HL-60 (cell line): ENCODE results near the gene FPGS.

Experiments
- DNase-seq, 2 experiments: peaks; one replicate each; pipeline ENCODE4 v3.0.0-alpha.2; 2010 to 2020; ENCODE audit warnings: low read depth in 1 of 2, low spot score in 1 of 2
- H3K27ac ChIP-seq: fragments of 250-450 bp; sonication (Bioruptor Pico); replicated peaks from 2 replicates; pipeline ENCODE4 v1.5.1; 2020; ENCODE audit warnings: mild to moderate bottlenecking, moderate library complexity
- H3K27me3 ChIP-seq: fragments of 250-450 bp; sonication (Bioruptor Pico); 2 replicates; pipeline ENCODE4 v1.5.1; 2021; ENCODE audit warnings: mild to moderate bottlenecking, moderate library complexity; ENCODE audit not compliant: insufficient read depth, poor library complexity, severe bottlenecking
- H3K4me3 ChIP-seq: replicated peaks from 2 replicates; pipeline ENCODE4 v1.5.1; 2011; ENCODE audit warnings: mild to moderate bottlenecking, control low read depth, low read length; ENCODE audit not compliant: insufficient read depth
- GABPA ChIP-seq: IDR thresholded peaks from 2 replicates; pipeline ENCODE4 v1.6.1; 2012; ENCODE audit warnings: low read depth
- POLR2AphosphoS5 ChIP-seq: IDR thresholded peaks from 2 replicates; pipeline ENCODE4 v1.6.1; 2012; ENCODE audit warnings: low read depth
- SPI1 ChIP-seq: IDR thresholded peaks from 2 replicates; pipeline ENCODE4 v1.6.1; 2012; ENCODE audit warnings: low read depth, mild to moderate bottlenecking, borderline replicate concordance
- TF ChIP-seq, protein P1 (sequence below): IDR thresholded peaks from one replicate; pipeline ENCODE4 v1.5.1; 2011; ENCODE audit warnings: low read length, control low read depth, inconsistent platforms; ENCODE audit not compliant: insufficient read depth
- TF ChIP-seq, protein P2 (sequence below): IDR thresholded peaks from 2 replicates; pipeline ENCODE4 v1.6.1; 2012; ENCODE audit warnings: low read depth; ENCODE audit not compliant: insufficient replicate concordance

FPGS gene

DNA sequence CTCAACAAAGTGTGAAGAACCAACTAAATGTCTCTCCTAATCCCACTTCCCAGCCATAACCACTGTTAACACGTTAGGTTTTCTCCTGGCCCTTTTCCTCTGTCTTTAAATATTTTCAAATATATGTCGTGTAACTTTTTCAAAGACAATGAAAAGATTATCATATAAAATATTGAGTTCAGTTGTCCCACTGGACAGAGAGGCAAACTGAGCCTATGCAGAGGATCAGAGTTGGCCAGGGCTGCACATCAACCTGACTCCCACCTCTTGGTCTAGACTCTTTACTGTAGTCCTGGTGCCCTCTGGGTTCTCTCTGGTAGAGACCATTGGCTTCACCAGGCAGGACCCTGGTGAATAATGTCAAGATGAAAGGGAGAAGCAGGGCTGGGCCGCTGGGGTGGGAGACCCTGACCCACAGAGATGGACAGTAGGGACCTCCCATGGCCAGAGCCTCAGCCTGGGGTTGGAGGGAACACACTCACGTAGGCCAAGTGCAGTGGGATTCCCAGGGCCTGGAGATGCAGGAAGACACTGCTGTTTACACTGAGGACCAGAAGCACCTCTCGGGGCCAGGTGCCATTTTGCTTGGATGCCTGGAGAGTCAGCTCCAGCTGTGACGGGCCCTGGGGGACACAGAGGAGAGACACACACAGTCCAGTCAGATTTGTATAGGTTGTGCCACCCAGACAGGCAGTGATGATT is 26.7 kb downstream of the FPGS start:
- TF ChIP-seq, protein P1, sequence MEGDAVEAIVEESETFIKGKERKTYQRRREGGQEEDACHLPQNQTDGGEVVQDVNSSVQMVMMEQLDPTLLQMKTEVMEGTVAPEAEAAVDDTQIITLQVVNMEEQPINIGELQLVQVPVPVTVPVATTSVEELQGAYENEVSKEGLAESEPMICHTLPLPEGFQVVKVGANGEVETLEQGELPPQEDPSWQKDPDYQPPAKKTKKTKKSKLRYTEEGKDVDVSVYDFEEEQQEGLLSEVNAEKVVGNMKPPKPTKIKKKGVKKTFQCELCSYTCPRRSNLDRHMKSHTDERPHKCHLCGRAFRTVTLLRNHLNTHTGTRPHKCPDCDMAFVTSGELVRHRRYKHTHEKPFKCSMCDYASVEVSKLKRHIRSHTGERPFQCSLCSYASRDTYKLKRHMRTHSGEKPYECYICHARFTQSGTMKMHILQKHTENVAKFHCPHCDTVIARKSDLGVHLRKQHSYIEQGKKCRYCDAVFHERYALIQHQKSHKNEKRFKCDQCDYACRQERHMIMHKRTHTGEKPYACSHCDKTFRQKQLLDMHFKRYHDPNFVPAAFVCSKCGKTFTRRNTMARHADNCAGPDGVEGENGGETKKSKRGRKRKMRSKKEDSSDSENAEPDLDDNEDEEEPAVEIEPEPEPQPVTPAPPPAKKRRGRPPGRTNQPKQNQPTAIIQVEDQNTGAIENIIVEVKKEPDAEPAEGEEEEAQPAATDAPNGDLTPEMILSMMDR: no peak
- TF ChIP-seq GABPA: no peak
- TF ChIP-seq POLR2AphosphoS5: no peak
- no peak for TF ChIP-seq SPI1
- TF ChIP-seq, protein P2, sequence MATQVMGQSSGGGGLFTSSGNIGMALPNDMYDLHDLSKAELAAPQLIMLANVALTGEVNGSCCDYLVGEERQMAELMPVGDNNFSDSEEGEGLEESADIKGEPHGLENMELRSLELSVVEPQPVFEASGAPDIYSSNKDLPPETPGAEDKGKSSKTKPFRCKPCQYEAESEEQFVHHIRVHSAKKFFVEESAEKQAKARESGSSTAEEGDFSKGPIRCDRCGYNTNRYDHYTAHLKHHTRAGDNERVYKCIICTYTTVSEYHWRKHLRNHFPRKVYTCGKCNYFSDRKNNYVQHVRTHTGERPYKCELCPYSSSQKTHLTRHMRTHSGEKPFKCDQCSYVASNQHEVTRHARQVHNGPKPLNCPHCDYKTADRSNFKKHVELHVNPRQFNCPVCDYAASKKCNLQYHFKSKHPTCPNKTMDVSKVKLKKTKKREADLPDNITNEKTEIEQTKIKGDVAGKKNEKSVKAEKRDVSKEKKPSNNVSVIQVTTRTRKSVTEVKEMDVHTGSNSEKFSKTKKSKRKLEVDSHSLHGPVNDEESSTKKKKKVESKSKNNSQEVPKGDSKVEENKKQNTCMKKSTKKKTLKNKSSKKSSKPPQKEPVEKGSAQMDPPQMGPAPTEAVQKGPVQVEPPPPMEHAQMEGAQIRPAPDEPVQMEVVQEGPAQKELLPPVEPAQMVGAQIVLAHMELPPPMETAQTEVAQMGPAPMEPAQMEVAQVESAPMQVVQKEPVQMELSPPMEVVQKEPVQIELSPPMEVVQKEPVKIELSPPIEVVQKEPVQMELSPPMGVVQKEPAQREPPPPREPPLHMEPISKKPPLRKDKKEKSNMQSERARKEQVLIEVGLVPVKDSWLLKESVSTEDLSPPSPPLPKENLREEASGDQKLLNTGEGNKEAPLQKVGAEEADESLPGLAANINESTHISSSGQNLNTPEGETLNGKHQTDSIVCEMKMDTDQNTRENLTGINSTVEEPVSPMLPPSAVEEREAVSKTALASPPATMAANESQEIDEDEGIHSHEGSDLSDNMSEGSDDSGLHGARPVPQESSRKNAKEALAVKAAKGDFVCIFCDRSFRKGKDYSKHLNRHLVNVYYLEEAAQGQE: no peak
- H3K27ac ChIP-seq: no peak overlapping the region

DNA sequence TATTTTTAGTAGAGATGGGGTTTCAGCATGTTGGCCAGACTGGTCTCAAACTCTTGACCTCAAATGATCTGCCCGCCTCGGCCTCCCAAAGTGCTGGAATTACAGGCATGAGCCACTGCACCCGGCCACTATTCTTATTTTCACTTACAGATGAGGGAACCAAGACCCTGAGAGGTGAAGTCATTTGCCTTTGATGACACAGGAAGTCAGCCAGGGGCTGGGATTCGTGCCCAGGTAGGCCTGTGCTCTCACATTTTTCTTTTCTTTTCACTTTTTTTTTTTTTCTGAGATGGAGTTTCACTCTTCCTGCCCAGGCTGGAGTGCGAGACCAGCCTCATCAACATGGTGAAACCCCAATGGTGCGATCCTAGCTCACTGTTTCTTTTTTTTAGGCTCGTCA is 29.6 kb downstream of the FPGS start:
- DNase-seq: no peak
- TF ChIP-seq, protein P1: no peak
- TF ChIP-seq POLR2AphosphoS5: no peak
- TF ChIP-seq SPI1: no peak
- TF ChIP-seq, protein P2: no peak
- no peak for TF ChIP-seq GABPA
- Histone ChIP-seq H3K27ac (no peak overlapping the region), H3K27me3 (no peaks in the 10 kb centered on the region), H3K4me3 (no peak overlapping the region)

More for the DNA sequence above, 26.7 kb downstream of the FPGS start:
- Histone ChIP-seq H3K27me3 (no peaks in the 10 kb centered on the region), H3K4me3 (no peak overlapping the region)
- DNase-seq: no peak

DNA sequence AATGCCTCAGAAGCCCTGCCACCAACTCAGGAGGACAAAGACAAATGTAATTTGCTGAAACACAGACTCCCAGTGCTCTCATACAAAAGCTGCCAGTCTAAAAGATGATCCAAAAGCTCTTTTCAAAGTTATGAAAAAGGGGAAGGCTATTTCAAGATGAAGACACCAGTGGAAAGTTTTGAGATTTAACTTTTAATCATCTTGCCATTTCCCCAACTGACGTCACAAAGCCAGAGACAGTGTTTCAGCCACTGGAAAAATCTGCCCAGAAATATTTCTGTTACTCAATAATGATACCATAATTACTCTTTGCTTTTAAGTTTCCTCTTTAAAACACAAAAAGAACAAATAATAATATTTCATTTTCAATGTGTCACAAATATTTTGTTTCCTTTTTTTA is 30.9 kb downstream of the FPGS start:
- H3K27me3 ChIP-seq: no peaks in the 10 kb centered on the region
- DNase-seq: peak in 1 of 2 experiments; percentile 38
- H3K27ac ChIP-seq: peak overlapping the region; percentile 33
- no peak for TF ChIP-seq GABPA
- TF ChIP-seq, protein P1: no peak
- TF ChIP-seq, protein P2: no peak
- peak; percentile 84 for TF ChIP-seq SPI1
- no peak overlapping the region for H3K4me3 ChIP-seq
